Hematopoietic multipotent progenitor cell treated with erythropoietin and hydrocortisone succinate and interleukin-3 and kit ligand, for 15 days (in vitro differentiated cells): Measurements from ENCODE around the gene SHISAL1.
"Not testable (repeated sequence)": the region's sequence is repeated elsewhere in the genome, so short reads cannot be mapped to it uniquely, and the experiment has no call there.

Experiments used
- DNase-seq: peaks from one replicate; pipeline ENCODE4 v3.0.0-alpha.2; 2015; ENCODE audit warnings: low spot score

SHISAL1 gene

GRCh38 chr22:44328326-44328725, 15.6 kb upstream of the SHISAL1 start:
- no peak for DNase-seq

- DNase-seq = no peak
Observed at GRCh38 chr22:44326491-44326885, 13.7 kb upstream of the SHISAL1 start.

GRCh38 chr22:44325718-44326490, 13.2 kb upstream of the SHISAL1 start:
- DNase-seq = no peak

DNA sequence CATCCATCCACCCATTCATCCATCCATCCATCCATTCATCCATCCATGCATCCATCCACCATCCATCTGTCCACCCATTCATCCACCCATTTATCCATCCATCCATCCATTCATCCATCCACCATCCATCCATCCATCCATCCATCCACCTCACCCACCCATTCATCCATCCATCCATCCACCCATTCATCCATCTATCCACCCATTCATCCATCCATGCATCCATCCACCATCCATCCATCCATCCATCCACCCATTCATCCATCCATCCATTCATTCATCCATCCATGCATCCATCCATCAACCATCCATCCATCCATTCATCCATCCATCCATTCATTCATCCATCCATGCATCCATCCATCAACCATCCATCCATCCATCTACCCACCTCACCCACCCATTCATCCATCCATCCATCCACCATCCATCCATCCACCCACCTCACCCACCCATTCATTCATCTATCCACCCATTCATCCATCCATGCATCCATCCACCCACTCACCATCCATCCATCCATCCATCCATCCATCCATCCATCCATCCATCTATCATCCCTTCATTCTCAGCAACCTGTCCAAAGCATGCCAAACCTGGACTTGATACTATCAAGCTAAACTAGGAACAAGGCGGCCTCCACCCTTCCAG, 10.5 kb upstream of the SHISAL1 start:
- DNase-seq = not testable (repeated sequence)

DNA sequence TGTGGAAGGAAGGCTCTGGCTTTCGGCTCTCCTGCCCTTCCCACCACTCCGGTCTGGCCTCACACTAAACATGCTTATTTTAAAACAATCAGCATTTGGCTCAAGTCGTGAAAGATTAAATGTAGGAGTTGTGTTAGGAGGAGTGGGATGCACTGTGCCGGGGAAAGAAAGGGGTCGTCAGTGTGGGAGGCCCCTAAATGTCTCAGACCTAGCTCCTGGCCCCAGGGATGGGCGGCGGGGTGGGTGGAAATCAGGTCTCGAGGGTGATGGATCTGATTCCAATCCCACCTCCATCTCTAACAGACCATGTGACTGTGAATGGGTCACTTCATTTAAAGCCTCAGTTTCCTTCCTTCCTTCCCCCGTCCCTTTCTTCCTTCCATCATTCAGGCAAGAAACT, 6.9 kb upstream of the SHISAL1 start:
- DNase-seq = no peak

DNA sequence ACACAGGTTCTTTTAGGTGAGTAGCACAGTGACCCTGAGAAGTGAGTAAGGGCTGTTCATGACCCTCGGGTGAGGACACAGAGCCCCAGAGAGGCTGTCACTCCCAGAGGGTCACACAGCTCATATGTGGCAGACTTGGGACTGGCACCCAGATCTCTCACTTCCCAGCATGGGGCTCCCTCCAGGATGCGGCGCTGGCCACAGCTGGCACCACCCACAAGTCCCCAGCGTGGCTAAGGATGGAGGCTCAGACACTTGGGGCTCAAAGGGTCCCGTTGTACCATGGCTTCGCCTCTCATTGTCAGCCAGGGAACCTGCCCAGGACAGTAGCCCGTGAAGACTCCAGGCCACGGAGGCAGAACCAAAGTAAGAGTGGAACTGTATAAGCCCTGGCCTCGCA, 6.0 kb upstream of the SHISAL1 start:
- no peak for DNase-seq

DNA sequence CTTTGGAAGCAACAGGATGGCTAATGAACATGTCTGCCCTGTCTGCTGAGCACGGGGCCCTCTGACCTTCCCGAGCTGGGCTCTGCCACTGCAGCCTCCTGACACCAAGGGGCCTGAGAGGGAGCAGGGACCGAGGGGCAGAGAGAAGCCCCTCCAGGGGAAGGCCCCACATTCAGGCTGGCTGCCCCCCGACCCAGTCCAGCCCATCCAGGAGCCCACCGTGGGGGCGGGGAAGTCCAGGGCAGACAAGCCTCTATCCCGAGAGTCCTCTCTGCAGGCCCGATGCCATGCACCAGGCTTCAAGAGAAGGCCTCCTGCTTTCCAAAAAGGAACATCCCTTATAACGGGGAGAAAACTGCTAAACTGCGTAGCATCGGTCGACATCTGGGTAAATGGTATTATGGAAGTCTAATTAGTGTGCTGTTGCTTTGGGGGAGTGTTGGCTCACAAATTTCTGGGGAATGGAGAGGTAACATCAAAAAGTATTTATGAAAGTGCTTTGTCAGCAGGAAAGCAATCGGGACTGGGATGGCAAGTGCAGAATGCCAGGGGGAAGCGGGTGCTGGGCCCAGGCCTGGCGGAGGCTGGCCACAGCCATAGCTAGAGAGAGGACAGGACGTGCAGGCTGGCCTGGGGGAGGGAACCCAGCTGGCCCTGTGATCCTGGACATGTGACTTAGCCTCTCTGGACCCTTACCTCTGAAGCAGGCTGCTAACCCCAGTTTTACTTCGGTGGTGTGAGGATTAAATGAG, 5.3 kb upstream of the SHISAL1 start:
- DNase-seq = no peak

- DNase-seq = no peak
Observed at GRCh38 chr22:44317123-44317444, 4.3 kb upstream of the SHISAL1 start.

- no peak for DNase-seq
Observed at GRCh38 chr22:44316393-44317122, 3.8 kb upstream of the SHISAL1 start.

DNA sequence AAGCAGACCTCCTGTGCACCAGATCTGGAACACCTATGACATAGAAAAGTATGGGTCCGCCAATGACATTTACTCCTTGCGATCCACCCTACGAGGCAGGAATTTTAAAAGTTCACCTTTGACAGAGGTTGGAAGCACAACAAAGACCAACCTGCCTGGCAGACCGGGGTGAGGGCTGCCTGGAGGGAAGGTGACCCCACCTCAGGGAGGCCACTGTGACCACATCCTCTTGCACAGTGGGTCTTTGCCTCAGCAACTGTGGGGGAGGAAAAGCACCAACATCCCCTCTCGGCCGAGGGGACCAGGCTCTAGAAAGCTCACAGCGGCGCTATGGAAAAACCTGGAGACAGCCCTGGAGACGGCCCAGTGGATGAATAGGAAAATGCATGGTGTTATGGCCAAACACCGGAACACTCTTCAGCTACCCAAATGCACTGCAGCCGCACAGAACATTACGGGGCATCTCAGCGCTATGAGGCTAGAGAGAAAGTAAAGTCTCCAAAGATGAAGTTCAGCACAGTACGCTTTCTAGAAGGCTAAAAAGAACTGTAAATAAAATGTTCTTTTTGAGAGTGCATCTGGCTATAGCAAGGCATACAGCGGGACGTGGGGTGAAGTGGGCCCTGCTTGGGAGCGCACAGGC, 1.8 kb upstream of the SHISAL1 start:
- no peak for DNase-seq

DNA sequence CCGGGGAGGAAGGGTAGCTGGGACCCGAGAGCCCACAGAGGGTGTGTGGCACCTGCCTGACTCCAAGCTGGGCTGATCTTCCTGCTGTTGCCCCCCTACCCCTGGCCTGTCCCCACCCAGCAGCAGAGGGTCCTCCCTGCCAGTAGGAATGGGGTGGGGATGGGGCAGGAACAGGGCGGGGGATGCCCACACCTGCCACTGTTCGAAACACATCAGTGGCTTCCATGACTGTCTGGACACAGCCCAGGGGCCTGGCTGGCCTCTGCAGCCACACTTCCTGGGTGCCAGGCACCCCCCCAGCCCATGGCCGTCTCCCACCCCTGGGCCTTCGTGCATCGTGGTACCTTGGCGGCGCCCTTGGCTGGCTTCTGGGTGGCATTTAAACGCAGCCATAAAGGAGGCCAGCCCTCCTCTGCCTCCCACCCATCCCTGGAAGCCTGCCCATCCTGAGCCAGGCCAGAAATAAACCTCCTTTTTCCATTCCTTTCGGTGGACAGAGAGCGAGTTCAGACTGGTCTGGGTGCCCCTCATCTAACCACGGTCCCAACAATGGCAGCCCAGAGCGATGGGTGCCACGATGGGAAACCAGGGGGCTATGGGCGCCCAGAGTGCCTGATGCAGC, 745 bp upstream of the SHISAL1 start:
- DNase-seq = no peak

DNA sequence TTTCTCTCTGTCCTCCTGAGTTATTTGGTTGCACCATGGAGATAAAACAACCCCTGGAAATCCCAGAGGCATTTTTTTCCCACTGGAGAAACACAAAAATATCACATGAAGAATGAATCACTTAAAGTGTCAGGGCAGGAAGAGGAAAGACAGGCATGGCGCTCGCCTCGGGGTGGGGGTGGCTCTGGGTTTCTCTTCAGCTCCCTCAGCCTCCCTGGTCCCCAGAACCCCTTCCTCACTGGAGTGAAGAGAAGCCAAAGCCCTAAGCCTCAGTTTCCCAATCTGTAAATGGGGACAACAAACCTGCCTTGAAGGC, 938 bp downstream of the SHISAL1 start:
- no peak for DNase-seq

DNA sequence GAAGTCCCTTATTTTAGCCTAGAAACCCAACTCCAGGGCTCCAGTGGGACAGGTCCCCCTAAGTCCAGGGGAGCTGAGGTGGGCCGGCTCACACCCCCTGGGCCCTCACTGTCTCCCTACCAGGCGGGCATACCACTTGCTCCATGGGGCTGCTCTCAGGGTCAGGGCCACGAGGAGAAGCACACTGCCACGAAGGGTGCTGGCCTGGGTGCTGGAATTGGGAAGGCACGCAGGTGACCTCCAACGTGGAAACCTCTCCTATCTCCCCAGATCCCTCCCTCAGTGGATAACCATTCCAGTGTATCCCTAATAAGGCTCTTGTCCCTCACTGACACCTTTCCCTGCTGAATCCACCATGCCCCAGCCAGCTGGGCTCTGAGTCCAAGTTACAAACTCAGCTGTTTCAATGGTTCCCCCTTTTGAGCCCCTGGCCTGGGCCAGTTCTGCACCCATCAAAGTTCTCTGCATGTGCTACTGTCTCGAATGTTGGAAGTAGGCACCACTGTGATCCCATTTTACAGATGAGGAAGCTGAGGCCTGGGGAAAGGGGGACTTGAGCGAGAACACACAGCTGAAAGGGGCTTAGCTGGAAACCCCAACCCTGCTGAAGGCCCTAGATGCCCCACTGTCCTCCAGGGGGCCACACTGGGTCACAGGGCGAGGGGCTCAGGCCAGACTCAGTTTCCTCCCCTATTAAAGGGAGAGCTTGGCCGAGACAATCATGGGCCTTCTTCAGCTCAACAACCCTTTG, 1.5 kb downstream of the SHISAL1 start:
- DNase-seq = no peak

- DNase-seq = no peak
Observed at GRCh38 chr22:44309647-44310046, 3.1 kb downstream of the SHISAL1 start.

DNA sequence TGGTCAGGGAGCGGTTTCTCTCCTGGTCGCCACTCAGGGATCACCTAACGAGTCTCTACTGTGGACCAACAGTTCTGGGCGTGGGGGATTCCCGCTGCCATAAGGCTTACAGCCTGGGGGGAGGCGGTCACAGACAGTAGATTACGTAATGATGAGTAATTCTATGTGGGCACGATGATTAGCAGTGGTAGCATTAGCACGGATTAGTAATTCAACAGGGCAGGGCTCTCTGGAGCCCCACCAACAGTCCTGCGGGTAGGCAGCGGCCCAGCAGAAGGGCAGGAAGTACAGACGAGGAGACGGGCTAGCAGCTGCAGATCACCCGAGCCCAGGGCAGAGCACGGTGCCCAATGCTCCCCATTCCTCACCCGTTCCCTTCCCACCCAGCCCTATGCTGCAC, 3.6 kb downstream of the SHISAL1 start:
- no peak for DNase-seq

DNA sequence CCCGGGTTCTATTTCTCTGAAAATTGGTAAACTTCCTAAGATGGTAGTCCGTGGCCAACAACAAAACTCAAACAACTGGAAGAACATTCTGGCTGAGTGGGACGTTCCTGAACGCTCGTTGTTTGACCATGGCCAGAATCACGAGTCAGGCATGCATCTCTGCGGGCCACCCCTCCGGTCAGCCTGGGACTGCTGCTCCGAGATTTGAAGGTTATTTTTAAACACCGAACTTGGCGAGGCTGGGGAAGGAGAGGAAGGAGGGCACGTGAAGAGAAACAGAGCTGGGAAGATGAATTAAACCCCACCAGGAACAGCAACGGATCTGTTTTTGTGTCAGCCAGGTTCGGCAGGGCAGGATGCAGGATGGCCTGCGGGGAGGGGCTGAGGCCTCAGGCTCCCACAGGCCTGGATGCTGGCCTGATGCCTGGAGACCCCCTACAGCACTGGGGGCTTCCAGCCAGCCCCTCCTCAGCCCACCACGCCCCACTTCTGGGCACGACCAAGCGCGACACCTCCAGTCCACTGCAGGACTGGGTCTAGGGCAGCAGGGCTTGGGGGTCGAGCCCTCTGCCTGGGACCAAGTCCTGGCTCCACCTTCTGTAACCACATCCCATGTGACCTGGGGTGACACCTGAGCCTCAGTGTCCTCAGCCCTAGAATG, 5.1 kb downstream of the SHISAL1 start:
- DNase-seq = no peak

DNA sequence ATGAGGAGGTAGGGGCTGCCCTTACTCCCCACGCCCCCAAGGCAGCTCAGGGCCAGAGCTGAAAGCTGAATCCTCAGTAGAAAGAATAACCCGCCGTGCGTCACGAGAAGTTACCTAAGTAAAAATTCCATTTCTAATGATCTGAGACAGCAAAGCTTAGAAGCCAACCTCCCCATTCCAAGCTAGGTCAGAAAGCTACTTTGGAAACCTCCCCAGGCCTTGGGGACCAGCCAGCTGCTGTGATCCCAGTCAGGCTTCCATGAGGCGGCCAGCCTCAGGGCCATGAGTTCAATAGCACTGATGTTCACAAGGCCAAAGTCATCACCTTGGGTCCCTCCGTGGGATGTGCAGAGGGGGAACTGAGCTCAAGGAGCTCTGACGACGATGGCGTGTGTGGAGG, 6.9 kb downstream of the SHISAL1 start:
- no peak for DNase-seq

DNA sequence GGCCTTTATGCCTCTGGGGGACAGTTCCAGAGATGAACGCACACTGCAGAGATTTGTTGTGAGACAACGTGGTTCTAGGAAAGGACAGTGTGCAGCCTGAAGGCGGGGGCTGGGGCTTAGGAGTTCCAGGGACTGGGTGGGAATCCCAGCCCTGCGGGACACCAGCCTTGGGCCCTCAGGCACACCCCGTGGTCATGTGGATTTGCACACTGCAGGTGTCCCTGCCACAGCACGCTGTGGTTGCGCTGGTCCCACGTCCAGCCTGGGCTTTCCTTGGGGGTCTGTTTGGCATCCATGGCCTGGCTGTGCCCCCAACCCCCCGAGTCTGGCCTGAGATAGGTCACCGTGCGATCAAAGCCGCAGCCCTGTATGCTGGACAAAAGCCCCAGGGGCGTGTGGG, 7.3 kb downstream of the SHISAL1 start:
- no peak for DNase-seq

GRCh38 chr22:44304911-44305310, 7.8 kb downstream of the SHISAL1 start:
- no peak for DNase-seq

DNA sequence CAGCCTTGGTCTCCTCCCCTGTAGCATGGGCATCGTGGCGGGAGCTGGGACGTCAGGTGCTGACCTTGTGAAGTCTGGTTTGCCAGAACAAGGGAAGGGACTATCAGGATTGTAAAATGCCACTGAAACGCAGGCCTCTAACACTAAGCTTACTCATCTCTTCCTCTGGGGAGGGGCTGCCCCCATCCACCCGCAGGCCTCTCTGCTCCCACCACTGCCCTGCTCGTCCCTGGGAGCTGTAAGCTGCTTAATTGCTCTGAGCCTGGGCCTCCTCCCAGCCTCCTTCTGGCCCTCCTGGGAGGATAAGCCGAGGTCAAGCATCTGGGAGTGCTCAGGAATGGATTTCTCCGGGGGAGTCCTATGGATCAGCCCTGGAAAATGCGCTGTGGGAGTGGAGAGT, 8.4 kb downstream of the SHISAL1 start:
- DNase-seq = no peak

DNA sequence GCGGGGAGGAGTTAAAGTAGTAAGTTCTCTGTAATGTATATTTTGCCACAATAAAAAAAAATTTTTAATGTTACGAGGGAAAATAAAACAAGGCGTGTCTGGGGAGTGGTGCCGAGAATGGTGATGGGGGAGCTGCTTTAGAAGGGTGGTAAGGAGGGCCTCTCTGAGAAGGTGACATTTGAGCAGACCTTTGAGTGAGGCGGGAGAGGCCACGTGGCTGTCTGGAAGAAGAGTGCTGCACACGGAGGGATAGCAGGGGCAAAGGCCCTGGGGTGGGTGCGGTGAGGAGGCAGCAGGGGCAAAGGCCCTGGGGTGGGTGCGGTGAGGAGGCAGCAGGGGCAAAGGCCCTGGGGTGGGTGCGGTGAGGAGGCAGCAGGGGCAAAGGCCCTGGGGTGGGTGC, 10.4 kb downstream of the SHISAL1 start:
- DNase-seq = not testable (repeated sequence)
